BE2C (cell line): ENCODE results near the gene NHSL2.

ENCODE experiments used
- DNase-seq: peaks from one replicate; pipeline ENCODE4 v3.0.0-alpha.2; 2020
- H3K27me3 ChIP-seq: fragments of 250-450 bp; sonication (Bioruptor Pico); 2 replicates; pipeline ENCODE4 v1.5.1; 2020; ENCODE audit warnings: mild to moderate bottlenecking
- H3K36me3 ChIP-seq: fragments of 250-450 bp; sonication (Bioruptor Pico); 2 replicates; pipeline ENCODE4 v1.5.1; 2020; ENCODE audit warnings: mild to moderate bottlenecking
- H3K4me1 ChIP-seq: fragments of 250-450 bp; sonication (Bioruptor Pico); 2 replicates; pipeline ENCODE4 v1.5.1; 2020
- H3K4me3 ChIP-seq: 2 replicates; pipeline ENCODE4 v1.5.1; 2011; ENCODE audit warnings: low read depth, low read length
- H3K9me3 ChIP-seq: fragments of 250-450 bp; sonication (Bioruptor Pico); 2 replicates; pipeline ENCODE4 v1.5.1; 2020
- TF ChIP-seq, protein P1 (sequence below): IDR thresholded peaks from 2 replicates; pipeline ENCODE4 v1.5.1; 2012; ENCODE audit warnings: mild to moderate bottlenecking, low read depth, low read length

Gene NHSL2

DNA sequence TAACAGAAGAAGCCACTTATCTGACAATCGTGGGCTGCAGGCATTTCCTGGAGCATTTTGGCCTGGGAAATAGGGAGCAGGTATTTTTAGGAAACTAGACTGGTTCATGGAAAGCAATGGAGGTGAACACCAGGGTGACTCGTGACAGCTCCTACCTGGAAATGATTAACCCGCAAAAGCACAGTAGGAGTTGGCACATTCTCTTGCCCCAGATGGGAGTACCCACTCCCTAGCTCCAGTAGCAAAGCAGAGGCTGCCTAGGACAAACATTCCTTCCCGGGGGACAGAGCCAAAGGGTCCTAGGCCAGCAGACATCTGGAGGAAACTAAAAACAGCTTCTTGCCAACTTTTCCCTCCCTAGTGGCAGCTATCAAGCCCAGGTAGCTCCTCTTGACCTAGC is 192.1 kb downstream of the NHSL2 start:
- no peaks in the 10 kb centered on the region for H3K4me1 ChIP-seq
- H3K36me3 ChIP-seq: peaks cover under 1% of the 10 kb centered on the region; the same call in 1 of the 2 replicates
- no peak for DNase-seq
- H3K4me3 ChIP-seq: no peak overlapping the region
- no peaks in the 10 kb centered on the region for H3K9me3 ChIP-seq
- TF ChIP-seq, protein P1, sequence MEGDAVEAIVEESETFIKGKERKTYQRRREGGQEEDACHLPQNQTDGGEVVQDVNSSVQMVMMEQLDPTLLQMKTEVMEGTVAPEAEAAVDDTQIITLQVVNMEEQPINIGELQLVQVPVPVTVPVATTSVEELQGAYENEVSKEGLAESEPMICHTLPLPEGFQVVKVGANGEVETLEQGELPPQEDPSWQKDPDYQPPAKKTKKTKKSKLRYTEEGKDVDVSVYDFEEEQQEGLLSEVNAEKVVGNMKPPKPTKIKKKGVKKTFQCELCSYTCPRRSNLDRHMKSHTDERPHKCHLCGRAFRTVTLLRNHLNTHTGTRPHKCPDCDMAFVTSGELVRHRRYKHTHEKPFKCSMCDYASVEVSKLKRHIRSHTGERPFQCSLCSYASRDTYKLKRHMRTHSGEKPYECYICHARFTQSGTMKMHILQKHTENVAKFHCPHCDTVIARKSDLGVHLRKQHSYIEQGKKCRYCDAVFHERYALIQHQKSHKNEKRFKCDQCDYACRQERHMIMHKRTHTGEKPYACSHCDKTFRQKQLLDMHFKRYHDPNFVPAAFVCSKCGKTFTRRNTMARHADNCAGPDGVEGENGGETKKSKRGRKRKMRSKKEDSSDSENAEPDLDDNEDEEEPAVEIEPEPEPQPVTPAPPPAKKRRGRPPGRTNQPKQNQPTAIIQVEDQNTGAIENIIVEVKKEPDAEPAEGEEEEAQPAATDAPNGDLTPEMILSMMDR: no peak
- no peaks in the 10 kb centered on the region for H3K27me3 ChIP-seq

DNA sequence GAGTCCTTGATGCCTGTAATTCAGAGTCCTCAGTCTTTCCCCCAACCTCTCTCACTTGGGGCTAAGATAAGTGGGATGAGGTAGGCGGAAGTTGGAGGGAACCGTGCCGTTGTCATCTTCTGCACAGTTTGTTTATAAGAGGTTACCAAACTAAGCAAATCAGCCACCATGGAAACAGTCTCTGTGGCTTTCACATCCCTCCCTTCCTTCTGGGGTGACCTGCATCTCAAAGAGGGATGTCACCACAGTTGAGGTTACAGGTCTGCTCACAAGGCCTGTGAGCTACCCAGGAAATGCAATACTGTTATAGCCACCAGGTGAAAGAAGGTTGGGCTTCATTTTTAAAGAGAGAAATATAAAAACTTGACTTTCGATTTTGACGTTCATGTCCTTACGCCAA is 194.8 kb downstream of the NHSL2 start:
- TF ChIP-seq, protein P1: no peak
- DNase-seq: no peak

DNA sequence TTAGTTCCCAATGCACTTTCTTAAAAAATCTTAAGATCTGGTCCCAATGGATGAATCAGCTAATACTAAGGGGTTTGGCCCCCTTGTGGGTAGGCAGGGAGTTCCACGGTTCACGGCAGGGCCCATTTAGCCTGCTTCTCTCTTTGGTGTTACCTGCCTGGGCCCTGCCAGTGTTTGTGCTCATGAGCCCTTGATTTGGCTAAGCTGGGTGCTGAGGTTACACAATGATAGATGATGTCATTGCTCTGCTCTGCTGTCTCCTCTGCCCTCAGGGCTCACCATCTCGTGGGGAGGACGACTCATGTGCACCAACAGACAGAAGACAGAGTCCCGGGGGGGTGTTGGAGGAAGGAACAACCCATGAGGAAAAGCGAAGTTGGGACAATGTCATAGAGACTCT is 196.7 kb downstream of the NHSL2 start:
- H3K36me3 ChIP-seq: peaks cover 12% of the 10 kb centered on the region
- DNase-seq: peak; percentile 59

More for the DNA sequence above, 194.8 kb downstream of the NHSL2 start:
- no peaks in the 10 kb centered on the region for H3K9me3 ChIP-seq
- H3K4me3 ChIP-seq: no peak overlapping the region
- no peaks in the 10 kb centered on the region for H3K27me3 ChIP-seq
- H3K4me1 ChIP-seq: no peaks in the 10 kb centered on the region
- peaks cover 12% of the 10 kb centered on the region for H3K36me3 ChIP-seq

DNA sequence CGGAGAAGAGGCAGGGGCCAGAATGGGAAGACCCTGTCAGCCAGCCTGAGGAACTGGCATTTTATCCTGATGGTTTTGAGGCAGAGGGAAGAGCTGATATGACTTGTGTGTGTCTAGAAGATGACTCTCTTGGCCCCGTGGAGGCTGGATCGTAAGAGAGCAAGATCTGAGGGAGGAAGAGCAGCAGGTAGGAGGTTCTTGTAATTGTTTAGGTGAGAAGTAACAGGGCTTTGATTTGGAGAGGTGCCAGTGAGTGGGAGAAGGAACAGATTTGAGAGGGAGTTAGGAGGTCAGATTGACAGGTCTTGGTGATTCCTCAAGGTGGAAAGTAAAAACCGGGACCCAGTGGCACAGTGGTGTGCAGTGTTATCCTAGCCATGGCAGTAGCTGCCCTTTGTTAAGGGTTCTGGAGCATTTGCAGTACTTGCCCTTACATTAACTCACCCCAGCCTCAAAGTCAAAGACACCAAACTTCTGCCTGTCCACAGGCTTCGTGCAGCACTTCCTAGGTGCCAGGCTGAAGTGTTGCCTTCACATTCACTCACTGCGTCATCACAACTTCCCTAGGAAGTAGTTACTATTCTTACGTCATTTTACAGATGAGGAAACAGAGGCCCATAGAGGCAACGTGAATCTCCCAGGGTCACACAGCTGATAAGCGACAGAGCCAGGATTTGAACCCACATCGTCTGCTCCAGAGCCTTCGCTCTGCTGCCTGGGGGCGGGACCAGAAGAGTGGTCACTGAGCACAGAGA is 197.4 kb downstream of the NHSL2 start:
- no peaks in the 10 kb centered on the region for H3K9me3 ChIP-seq
- no peak overlapping the region for H3K4me3 ChIP-seq
- H3K27me3 ChIP-seq: no peaks in the 10 kb centered on the region
- H3K36me3 ChIP-seq: peaks cover 12% of the 10 kb centered on the region
- H3K4me1 ChIP-seq: peaks cover under 1% of the 10 kb centered on the region; the same call in 1 of the 2 replicates
- no peak for DNase-seq
- TF ChIP-seq, protein P1: no peak

More for the DNA sequence above, 196.7 kb downstream of the NHSL2 start:
- no peaks in the 10 kb centered on the region for H3K27me3 ChIP-seq
- TF ChIP-seq, protein P1: peak; percentile 30; the same call in 1 of the 2 replicates
- no peak overlapping the region for H3K4me3 ChIP-seq
- no peaks in the 10 kb centered on the region for H3K4me1 ChIP-seq
- no peaks in the 10 kb centered on the region for H3K9me3 ChIP-seq

DNA sequence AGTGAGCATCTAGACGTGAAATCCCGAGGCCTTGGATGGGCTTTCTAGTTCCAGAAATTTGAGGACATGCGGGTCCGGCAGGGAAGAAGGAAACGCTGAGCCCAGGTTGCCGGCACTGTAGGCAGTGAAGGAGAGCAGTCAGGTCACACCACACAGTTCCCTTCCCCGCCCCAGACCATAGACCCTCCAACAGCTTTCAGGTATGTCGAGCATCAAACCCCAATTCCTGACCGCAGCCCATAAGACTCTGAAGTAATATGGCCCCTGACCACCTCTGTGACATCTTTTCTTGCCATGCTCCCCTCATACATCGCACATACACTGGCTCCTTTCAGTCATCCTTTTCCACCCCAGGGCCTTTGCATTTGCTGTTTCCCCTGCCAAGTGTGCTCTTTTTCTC is 198.0 kb downstream of the NHSL2 start:
- TF ChIP-seq, protein P1: no peak
- Histone ChIP-seq H3K27me3 (no peaks in the 10 kb centered on the region), H3K9me3 (no peaks in the 10 kb centered on the region), H3K4me3 (no peak overlapping the region), H3K36me3 (peaks cover 12% of the 10 kb centered on the region), H3K4me1 (peaks cover 7% of the 10 kb centered on the region)
- no peak for DNase-seq
